Measurements from ENCODE around the gene SGK2. TPM values are rescaled to one million over a fixed set of nuclear protein-coding genes. Genes with fewer than 3 reads are reported as not detected.

The SGK2 gene
- total and polyA plus RNA-seq, 9 of the 15 experiments (the other 6 are each of a cell fraction or from before 2014, with no cell fraction given), result 0.07 to 0.31 (median 0.15) TPM; not detected in 2

GRCh38 chr20:43544501-43544900 lies 14.3 kb upstream of the SGK2 start (continued):
- TF ChIP-seq MGA (IDR thresholded peaks at IDR 0.05), result no peak
- no peak for TF ChIP-seq SRSF7 (optimal IDR thresholded peaks at IDR 0.05; ENCODE audit: low read depth, low read length)
- TF ChIP-seq BCLAF1 (IDR thresholded peaks at IDR 0.05; ENCODE audit: borderline replicate concordance in 1 of 2, control insufficient read depth in 1 of 2, low read depth in 2 of 2, low read length in 1 of 2), result no peak

All from K562 (cell line).